ENCODE measurements around the gene APOBEC3F. TPM values are rescaled to one million over a fixed set of nuclear protein-coding genes. Genes with fewer than 3 reads are reported as not detected.
A peak's percentile ranks its signal among the peaks of the same experiment; 100 is the strongest.
"Not testable (repeated sequence)": the region's sequence is repeated elsewhere in the genome, so short reads cannot be mapped to it uniquely, and the experiment has no call there.

Gene APOBEC3F
- total RNA-seq, 1 experiment from 2014 or later, result 28.3 TPM

GRCh38 chr22:39003165-39003638 lies 37.5 kb upstream of the APOBEC3F start:
- no peaks in the 10 kb centered on the region for H3K9me2 ChIP-seq (ENCODE audit: insufficient read depth)
- POLR2A ChIA-PET (ENCODE audit: unreplicated experiment), result interaction anchor here (0.5 to 0.6 kb wide), 4 partner anchors 133 to 917 kb away, joined by 4 to 9 read pairs (median 5); partner anchors contain the start of genes ATF4 and CBX7
- peak overlapping the region; percentile 26 for H3K4me2 ChIP-seq
- H3K36me3 ChIP-seq (ENCODE audit: low read depth), result no peaks in the 10 kb centered on the region
- peak; percentile 89 to 94 for DNase-seq
- H3K79me2 ChIP-seq (ENCODE audit: low read depth), result no peaks in the 10 kb centered on the region
- no peak overlapping the region for H2AFZ ChIP-seq
- H3K4me3 ChIP-seq, result no peak overlapping the region
- peaks cover 29% of the 10 kb centered on the region; the same call in 1 of the 2 replicates for H3F3A ChIP-seq (ENCODE audit: insufficient read depth, low read depth)
- no peaks in the 10 kb centered on the region for H3K9me3 ChIP-seq (ENCODE audit: insufficient read depth, low read depth)
- CTCF ChIA-PET, result interaction anchor here (0.5 to 1.3 kb wide), 13 partner anchors 9 to 456 kb away, joined by 3 to 15 read pairs (median 4); partner anchors contain the start of genes APOBEC3A and APOBEC3B
- peak overlapping the region; percentile 20; the same call in 1 of the 2 replicates for H3K27ac ChIP-seq
- H3K4me1 ChIP-seq (replicated peaks; ENCODE audit: insufficient read depth), result peaks cover 11% of the 10 kb centered on the region
- no peaks in the 10 kb centered on the region for H3K27me3 ChIP-seq (ENCODE audit: insufficient read depth, low read depth)
- BruUV-seq (replicated peaks), result no TSS peak
- TF ChIP-seq, protein P1, sequence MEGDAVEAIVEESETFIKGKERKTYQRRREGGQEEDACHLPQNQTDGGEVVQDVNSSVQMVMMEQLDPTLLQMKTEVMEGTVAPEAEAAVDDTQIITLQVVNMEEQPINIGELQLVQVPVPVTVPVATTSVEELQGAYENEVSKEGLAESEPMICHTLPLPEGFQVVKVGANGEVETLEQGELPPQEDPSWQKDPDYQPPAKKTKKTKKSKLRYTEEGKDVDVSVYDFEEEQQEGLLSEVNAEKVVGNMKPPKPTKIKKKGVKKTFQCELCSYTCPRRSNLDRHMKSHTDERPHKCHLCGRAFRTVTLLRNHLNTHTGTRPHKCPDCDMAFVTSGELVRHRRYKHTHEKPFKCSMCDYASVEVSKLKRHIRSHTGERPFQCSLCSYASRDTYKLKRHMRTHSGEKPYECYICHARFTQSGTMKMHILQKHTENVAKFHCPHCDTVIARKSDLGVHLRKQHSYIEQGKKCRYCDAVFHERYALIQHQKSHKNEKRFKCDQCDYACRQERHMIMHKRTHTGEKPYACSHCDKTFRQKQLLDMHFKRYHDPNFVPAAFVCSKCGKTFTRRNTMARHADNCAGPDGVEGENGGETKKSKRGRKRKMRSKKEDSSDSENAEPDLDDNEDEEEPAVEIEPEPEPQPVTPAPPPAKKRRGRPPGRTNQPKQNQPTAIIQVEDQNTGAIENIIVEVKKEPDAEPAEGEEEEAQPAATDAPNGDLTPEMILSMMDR (conservative IDR thresholded peaks at IDR 0.05), result peak; percentile 95
- TF ChIP-seq EZH2 (IDR thresholded peaks at IDR 0.05; ENCODE audit: low read depth), result no peak
- intact Hi-C loops (cut with micrococcal nuclease; ENCODE audit: unreplicated experiment), result loop anchor here (1.0 to 2.0 kb wide), 5 partner anchors 18 to 234 kb away; no protein-coding TSS in a partner anchor
- no peaks in the 10 kb centered on the region for H4K20me1 ChIP-seq (ENCODE audit: insufficient read depth)

GRCh38 chr22:39007177-39007576 lies 33.5 kb upstream of the APOBEC3F start:
- no peak for DNase-seq
- Histone ChIP-seq H3K79me2 (ENCODE audit: low read depth) (no peaks in the 10 kb centered on the region), H3K9me2 (ENCODE audit: insufficient read depth) (no peaks in the 10 kb centered on the region), H3K27ac (no peak overlapping the region), H3K27me3 (ENCODE audit: insufficient read depth, low read depth) (no peaks in the 10 kb centered on the region), H3F3A (ENCODE audit: insufficient read depth, low read depth) (peaks cover 28% of the 10 kb centered on the region; the same call in 1 of the 2 replicates), H3K4me2 (no peak overlapping the region), H3K9me3 (ENCODE audit: insufficient read depth, low read depth) (no peaks in the 10 kb centered on the region), H3K4me1 (replicated peaks; ENCODE audit: insufficient read depth) (peaks cover 11% of the 10 kb centered on the region), H4K20me1 (ENCODE audit: insufficient read depth) (no peaks in the 10 kb centered on the region), H2AFZ (no peak overlapping the region), H3K4me3 (no peak overlapping the region), H3K36me3 (ENCODE audit: low read depth) (no peaks in the 10 kb centered on the region)
- TF ChIP-seq, protein P1 (conservative IDR thresholded peaks at IDR 0.05), result no peak
- TF ChIP-seq EZH2 (IDR thresholded peaks at IDR 0.05; ENCODE audit: low read depth), result no peak
- POLR2A ChIA-PET (ENCODE audit: unreplicated experiment), result no interaction called here
- no TSS peak for BruUV-seq (replicated peaks)
- intact Hi-C loops (cut with micrococcal nuclease; ENCODE audit: unreplicated experiment), result no loop called here
- CTCF ChIA-PET, result interaction anchor here (0.6 kb wide), 2 partner anchors 95 to 104 kb away, joined by 3 to 6 read pairs; no protein-coding TSS in a partner anchor

DNA sequence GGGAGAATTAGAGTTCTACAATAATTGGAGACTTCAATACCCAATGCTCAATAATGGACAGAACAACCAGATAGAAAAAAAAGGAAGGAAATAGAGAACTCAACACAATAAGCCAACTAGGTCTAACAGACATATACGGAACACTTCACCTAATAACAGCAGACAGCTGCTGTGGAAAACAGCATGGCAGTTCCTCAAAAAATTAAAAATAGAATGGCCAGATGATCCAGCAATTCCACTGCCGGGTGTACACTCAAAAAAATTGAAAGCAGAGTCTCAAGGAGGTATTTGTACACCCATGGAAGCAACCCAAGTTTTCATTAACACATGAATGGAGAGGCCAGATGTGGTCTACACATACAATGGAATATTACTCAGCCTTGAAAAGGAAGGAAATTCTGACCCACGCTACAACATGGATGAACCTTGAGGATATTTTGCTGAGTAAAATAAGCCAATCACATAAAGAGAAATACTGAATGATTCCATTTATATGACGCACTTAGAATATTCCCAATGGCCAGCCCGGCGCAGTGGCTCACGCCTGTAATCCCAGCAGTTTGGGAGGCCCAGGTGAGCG lies 32.3 kb upstream of the APOBEC3F start:
- H3K4me2 ChIP-seq; H3K9me2 ChIP-seq (ENCODE audit: insufficient read depth); H3K9me3 ChIP-seq (ENCODE audit: insufficient read depth, low read depth); BruUV-seq (replicated peaks); H3K4me3 ChIP-seq; H3K4me1 ChIP-seq (replicated peaks; ENCODE audit: insufficient read depth); H2AFZ ChIP-seq; H4K20me1 ChIP-seq (ENCODE audit: insufficient read depth); H3K79me2 ChIP-seq (ENCODE audit: low read depth); DNase-seq; POLR2A ChIA-PET (ENCODE audit: unreplicated experiment); H3K36me3 ChIP-seq (ENCODE audit: low read depth); H3K27me3 ChIP-seq (ENCODE audit: insufficient read depth, low read depth); H3K27ac ChIP-seq; intact Hi-C loops (cut with micrococcal nuclease; ENCODE audit: unreplicated experiment): not testable (repeated sequence)
- H3F3A ChIP-seq (ENCODE audit: insufficient read depth, low read depth), result peaks cover 20% of the 10 kb centered on the region; the same call in 1 of the 2 replicates
- CTCF ChIA-PET, result interaction anchor here (0.7 kb wide), 1 partner anchor 148 kb away, joined by 3 read pairs; no protein-coding TSS in a partner anchor

Data from PC-9 (cell line).